Left ventricle myocardium inferior (tissue), 1 donor: ENCODE data around the gene HPCAL1. TPM values are rescaled to one million over a fixed set of nuclear protein-coding genes. Genes with fewer than 3 reads are reported as not detected.

Source experiments
- DNase-seq: peaks from one replicate; pipeline ENCODE4 v3.0.0-alpha.2; 2020
- H3K27ac ChIP-seq: fragments of 200-600 bp; replicated peaks from 2 replicates; pipeline ENCODE4 v1.8.0; 2021
- H3K27me3 ChIP-seq: fragments of 200-600 bp; 2 replicates; pipeline ENCODE4 v1.8.0; 2021; ENCODE audit warnings: low read depth
- H3K36me3 ChIP-seq: fragments of 200-600 bp; 2 replicates; pipeline ENCODE4 v1.8.0; 2021
- H3K4me1 ChIP-seq: fragments of 200-600 bp; 2 replicates; pipeline ENCODE4 v1.8.0; 2021
- H3K4me3 ChIP-seq: fragments of 200-600 bp; 2 replicates; pipeline ENCODE4 v1.8.0; 2021; ENCODE audit warnings: mild to moderate bottlenecking, moderate library complexity
- H3K9me3 ChIP-seq: fragments of 200-600 bp; replicated peaks from 2 replicates; pipeline ENCODE4 v1.8.0; 2021
- intact Hi-C: fragments of 100-400 bp; cut with micrococcal nuclease; formaldehyde crosslinking; loops from one replicate; pipeline ENCODE4 v1.11.0; 2022
- total RNA-seq: library from RNA; stranded (reverse); fragmentation: NEBNext Ultra II Directional; extraction: Animal tissue kit (Norgen Biotek cat#: 25700); gene quantifications from one replicate; pipeline ENCODE4 v1.2.1, GENCODE V29; 2021
- TF ChIP-seq, protein P1 (sequence below): fragments of 200-600 bp; IDR thresholded peaks from 2 replicates; pipeline ENCODE4 v1.8.0; 2021; ENCODE audit warnings: antibody characterized with exemption, mild to moderate bottlenecking, borderline replicate concordance
- donor health status: DM: no; HTN: yes; CAD: no; lungs with severe emphysema.

Gene HPCAL1
- total RNA-seq, 1 donor from 2014 or later, result 29.4 TPM

DNA sequence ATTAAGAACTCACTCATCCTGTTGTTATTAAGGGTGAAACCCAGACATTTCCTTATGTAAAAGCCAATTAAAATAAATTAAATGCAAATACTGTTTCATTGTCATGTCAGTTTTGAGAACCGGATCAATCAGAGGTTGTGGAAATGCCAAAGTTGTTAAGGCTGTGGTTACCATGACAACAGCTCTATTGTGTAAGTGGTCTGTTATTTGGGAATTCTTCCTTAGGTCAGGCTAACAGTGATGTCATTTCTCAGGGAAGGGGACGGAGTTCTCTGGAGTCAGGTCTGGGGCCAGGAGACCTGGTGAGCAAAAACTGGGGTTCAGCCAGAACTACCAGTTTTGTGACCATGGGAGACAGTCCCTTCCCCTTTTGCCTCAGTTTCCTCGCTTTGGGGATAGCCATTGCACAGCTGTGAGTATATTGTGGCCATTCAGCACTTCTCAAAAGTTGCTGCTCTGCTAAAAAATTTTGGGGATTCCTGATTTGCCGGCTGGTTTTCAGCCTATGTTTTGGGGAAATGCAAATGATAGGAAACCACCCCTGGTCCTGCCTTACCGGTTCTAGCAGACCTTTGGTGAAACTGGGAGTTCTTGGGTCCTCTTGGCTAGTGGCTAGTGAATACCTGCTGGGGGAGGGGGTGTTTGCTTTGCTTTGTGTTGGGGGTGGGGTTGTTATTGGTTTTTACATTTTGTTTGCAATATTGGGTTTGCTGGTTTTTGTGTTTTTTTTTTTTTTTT lies 21.6 kb downstream of the HPCAL1 start:
- Histone ChIP-seq H3K4me3 (no peak overlapping the region), H3K27me3 (no peaks in the 10 kb centered on the region), H3K4me1 (peaks cover 58% of the 10 kb centered on the region), H3K27ac (no peak overlapping the region), H3K9me3 (no peaks in the 10 kb centered on the region), H3K36me3 (no peaks in the 10 kb centered on the region)
- TF ChIP-seq, protein P1, sequence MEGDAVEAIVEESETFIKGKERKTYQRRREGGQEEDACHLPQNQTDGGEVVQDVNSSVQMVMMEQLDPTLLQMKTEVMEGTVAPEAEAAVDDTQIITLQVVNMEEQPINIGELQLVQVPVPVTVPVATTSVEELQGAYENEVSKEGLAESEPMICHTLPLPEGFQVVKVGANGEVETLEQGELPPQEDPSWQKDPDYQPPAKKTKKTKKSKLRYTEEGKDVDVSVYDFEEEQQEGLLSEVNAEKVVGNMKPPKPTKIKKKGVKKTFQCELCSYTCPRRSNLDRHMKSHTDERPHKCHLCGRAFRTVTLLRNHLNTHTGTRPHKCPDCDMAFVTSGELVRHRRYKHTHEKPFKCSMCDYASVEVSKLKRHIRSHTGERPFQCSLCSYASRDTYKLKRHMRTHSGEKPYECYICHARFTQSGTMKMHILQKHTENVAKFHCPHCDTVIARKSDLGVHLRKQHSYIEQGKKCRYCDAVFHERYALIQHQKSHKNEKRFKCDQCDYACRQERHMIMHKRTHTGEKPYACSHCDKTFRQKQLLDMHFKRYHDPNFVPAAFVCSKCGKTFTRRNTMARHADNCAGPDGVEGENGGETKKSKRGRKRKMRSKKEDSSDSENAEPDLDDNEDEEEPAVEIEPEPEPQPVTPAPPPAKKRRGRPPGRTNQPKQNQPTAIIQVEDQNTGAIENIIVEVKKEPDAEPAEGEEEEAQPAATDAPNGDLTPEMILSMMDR, result no peak
- no peak for DNase-seq
- intact Hi-C loops, result no loop called here

GRCh38 chr2:10325278-10326145 lies 22.8 kb downstream of the HPCAL1 start:
- no peak overlapping the region for H3K4me3 ChIP-seq
- no peak overlapping the region for H3K27ac ChIP-seq
- H3K9me3 ChIP-seq, result no peaks in the 10 kb centered on the region
- DNase-seq, result no peak
- intact Hi-C loops, result no loop called here
- H3K27me3 ChIP-seq, result no peaks in the 10 kb centered on the region
- H3K36me3 ChIP-seq, result no peaks in the 10 kb centered on the region
- peaks cover 61% of the 10 kb centered on the region for H3K4me1 ChIP-seq
- TF ChIP-seq, protein P1, result no peak

DNA sequence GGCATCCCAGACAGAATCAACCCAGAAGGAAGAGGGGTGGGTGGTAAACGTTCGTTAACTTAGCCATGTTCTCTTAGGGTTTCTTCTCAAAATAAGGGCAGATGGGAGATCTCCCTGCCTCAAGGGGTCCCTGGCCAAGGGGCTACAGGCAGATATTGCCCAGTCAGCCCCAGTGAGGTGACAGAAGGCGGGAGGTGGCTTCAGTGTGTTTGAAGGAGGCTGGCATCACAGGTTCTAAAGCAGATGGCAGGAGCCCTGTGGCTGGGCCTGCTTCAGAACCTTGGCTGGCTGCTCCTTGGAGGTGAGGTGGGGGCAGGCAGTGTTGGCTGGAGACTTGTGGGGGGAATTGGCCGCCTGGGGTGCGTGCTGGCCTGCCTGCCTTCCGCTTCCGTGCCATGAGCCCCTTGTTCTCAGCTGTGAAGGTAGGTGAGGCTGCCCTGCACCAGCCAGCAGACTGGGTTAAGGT lies 23.5 kb downstream of the HPCAL1 start:
- H3K27ac ChIP-seq, result no peak overlapping the region
- no peaks in the 10 kb centered on the region for H3K9me3 ChIP-seq
- H3K36me3 ChIP-seq, result no peaks in the 10 kb centered on the region
- no peak overlapping the region for H3K4me3 ChIP-seq
- DNase-seq, result no peak
- TF ChIP-seq, protein P1, result no peak
- H3K4me1 ChIP-seq, result peaks cover 66% of the 10 kb centered on the region
- intact Hi-C loops, result no loop called here
- H3K27me3 ChIP-seq, result no peaks in the 10 kb centered on the region

GRCh38 chr2:10326707-10327594 lies 24.2 kb downstream of the HPCAL1 start:
- Histone ChIP-seq H3K27ac (peak overlapping the region; percentile 47), H3K9me3 (no peaks in the 10 kb centered on the region), H3K4me1 (peaks cover 73% of the 10 kb centered on the region), H3K36me3 (no peaks in the 10 kb centered on the region), H3K27me3 (no peaks in the 10 kb centered on the region), H3K4me3 (no peak overlapping the region)
- peak; percentile 61 for DNase-seq
- TF ChIP-seq, protein P1, result no peak
- intact Hi-C loops, result no loop called here
